GM12872 (cell line): ENCODE results near the gene VWA8.

Source experiments
- TF ChIP-seq, protein P1 (sequence below): IDR thresholded peaks from 3 replicates; pipeline ENCODE4 v1.5.1; 2011; ENCODE audit warnings: low read depth, mild to moderate bottlenecking, low read length, moderate library complexity; ENCODE audit not compliant: insufficient read depth

The VWA8 gene

DNA sequence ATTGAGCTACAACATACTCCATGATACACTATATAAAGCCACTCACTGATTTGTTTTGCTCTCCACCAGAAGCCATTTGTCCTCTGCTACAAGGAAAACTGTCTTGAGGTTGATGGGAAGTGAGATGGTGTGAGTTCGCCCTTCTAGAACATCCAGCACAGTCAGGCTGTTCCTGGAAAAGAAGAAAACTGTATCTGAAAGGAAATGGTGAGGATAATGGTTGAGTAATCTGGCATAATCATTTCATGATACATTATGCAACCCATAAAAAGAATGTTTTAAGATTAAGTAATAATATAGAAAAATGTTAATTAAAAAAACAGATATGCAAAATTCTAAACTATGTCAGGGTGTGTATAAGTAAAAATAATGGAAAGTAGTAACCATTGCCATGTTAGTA, 269.6 kb downstream of the VWA8 start:
- TF ChIP-seq, protein P1, sequence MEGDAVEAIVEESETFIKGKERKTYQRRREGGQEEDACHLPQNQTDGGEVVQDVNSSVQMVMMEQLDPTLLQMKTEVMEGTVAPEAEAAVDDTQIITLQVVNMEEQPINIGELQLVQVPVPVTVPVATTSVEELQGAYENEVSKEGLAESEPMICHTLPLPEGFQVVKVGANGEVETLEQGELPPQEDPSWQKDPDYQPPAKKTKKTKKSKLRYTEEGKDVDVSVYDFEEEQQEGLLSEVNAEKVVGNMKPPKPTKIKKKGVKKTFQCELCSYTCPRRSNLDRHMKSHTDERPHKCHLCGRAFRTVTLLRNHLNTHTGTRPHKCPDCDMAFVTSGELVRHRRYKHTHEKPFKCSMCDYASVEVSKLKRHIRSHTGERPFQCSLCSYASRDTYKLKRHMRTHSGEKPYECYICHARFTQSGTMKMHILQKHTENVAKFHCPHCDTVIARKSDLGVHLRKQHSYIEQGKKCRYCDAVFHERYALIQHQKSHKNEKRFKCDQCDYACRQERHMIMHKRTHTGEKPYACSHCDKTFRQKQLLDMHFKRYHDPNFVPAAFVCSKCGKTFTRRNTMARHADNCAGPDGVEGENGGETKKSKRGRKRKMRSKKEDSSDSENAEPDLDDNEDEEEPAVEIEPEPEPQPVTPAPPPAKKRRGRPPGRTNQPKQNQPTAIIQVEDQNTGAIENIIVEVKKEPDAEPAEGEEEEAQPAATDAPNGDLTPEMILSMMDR = no peak

DNA sequence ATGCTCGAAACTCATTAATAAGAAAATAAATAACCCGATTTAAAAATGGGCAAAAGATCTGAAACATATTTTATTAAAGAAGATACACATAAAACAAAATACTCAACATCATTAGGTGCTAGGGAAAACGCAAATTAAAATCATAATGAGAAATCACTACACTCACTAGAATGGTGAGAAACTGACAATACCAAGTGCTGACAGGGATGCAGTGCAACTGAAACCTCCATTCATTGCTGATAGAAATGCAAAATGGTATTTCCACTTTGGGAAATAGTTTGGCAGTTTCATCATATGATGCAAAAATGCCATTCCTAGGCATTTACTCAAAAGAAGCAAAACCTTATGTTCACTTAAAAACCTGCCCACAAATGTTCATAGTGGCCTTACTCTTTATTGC, 278.1 kb downstream of the VWA8 start:
- TF ChIP-seq, protein P1 = no peak

DNA sequence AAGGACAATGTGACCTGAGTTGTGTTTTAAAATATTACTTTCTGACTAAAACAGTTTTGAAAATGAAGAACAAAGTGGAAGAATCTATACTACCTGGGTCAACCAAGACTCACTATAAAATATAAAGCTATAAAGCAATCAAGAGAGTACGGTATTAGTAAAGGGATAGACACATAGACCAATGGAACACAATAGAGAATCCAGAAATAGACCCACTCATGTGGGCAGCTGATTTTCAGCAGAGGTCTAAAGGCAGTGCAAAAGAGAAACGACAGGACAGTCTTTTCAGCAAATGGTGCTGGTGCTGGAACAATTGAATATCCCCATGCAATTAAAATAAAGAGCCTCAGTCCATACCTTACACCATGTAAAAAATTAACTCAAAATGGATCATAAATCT, 278.9 kb downstream of the VWA8 start:
- TF ChIP-seq, protein P1 = no peak

DNA sequence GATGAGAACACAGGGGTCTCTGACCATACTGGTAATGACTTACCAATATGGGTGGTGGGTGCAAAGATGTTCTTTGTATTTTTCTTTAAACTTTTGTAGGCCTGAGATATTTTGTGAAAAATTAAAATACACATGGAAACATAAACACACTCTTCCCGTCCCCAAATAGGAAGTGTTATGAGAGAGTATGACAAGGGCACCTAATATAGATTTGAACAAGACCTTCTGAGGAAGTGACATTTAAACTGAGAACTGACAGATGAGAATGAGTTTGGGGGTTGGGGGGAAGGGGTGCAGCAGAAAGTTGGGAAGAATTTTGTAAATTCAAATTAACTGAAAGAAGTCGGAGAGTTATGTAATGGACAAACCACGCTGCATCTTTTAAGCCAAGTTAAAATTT, 279.3 kb downstream of the VWA8 start:
- TF ChIP-seq, protein P1 = no peak

DNA sequence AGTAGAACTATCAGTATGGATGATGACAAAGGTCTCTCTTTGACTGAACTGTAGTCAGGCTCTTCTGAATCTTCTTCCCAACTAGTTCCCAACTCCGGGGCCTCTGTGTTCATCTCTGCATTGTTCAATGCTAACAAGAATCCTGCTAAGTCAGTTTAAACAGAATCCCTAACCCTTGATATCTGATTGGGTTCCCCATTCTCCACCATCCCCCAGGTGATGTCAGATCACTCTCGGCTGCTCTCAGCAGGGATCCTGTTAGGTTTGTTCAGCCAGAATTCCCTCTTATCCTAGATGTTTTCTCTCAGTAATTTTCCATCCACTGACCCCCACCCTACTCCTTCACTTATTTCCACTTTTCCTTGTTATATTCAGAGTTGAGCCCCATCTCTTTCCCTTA, 280.0 kb downstream of the VWA8 start:
- TF ChIP-seq, protein P1 = no peak

DNA sequence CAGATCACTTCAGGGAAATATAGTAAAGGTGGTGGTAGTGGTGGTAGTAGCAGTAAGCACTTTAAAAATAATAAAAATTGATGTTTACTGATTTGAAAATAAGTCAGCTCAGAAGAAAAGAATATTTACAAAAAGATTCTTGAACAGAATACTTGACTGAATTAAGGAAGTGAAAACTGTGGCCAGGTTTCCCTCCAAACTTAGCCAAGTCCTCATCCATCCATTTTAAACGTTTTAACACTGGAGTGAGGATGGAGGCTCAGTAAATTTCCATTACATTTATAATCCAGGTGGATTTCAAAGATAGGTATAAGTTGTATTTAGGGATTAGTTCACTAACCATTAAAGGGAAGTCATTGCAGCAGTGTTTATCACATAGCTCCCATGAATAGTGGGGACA, 282.1 kb downstream of the VWA8 start:
- TF ChIP-seq, protein P1 = no peak

DNA sequence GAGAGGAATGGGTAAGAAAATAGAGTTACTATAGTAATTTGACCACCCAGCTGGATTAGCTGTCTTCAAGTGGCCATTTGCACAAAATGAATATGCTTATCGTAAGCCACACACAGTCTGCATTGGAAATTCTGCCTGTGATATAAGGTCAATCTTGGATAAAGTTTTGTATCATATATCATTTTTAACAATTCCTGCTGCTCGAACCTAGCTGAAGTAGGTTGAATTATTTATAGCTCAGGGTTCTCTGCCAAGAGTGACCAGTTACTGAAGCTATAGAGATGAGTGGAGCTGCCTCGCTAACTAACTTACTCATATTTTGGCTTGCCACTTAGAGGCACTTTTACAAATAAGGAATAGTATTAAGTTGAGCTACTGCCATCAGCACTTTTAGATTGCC, 282.7 kb downstream of the VWA8 start:
- TF ChIP-seq, protein P1 = no peak

DNA sequence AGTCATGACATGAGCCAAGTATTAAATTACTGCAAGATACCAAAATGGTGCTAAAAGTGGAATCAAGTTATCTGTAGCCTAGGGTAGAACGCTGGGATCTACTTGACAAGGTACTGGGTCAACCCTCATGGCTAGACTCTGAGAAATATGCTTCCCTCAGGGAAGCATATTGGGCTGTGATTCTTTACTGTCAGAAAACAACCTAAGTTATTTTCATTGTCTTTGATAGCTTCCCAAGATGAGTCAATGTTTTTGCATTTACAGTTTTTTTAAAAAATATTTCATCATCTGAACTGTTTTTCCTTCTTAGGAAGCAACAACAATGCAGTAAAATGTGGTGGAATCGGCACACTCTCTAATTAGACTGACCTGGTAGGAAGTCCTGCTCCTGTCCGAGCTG, 285.6 kb downstream of the VWA8 start:
- TF ChIP-seq, protein P1 = no peak
